Loucy (cell line): Measurements from ENCODE around the gene LHFPL6.

Experiments
- H2AFZ ChIP-seq: fragments of 200-600 bp; sonication (generic); 2 replicates; pipeline ENCODE4 v1.6.0; 2016; ENCODE audit warnings: antibody characterized with exemption, mild to moderate bottlenecking, low read length, moderate library complexity
- H3F3A ChIP-seq: fragments of 200-600 bp; 2 replicates; pipeline ENCODE4 v1.6.0; 2016; ENCODE audit warnings: antibody characterized with exemption, low read depth, mild to moderate bottlenecking
- H3K27me3 ChIP-seq: fragments of 200-600 bp; sonication (generic); 2 replicates; pipeline ENCODE4 v1.6.1; 2014; ENCODE audit warnings: low read length, mild to moderate bottlenecking; ENCODE audit not compliant: insufficient read depth, poor library complexity, severe bottlenecking
- H3K36me3 ChIP-seq: fragments of 200-600 bp; sonication (generic); 2 replicates; pipeline ENCODE4 v1.6.1; 2016; ENCODE audit warnings: low read length; ENCODE audit not compliant: insufficient read depth
- H3K4me1 ChIP-seq: fragments of 200-600 bp; sonication (generic); 2 replicates; pipeline ENCODE4 v1.5.1; 2014; ENCODE audit warnings: low read length, mild to moderate bottlenecking; ENCODE audit not compliant: insufficient read depth, poor library complexity, severe bottlenecking
- H3K4me2 ChIP-seq: fragments of 200-600 bp; sonication (generic); 2 replicates; pipeline ENCODE4 v1.6.0; 2014; ENCODE audit warnings: antibody characterized with exemption, low read length, low read depth, mild to moderate bottlenecking; ENCODE audit not compliant: poor library complexity, severe bottlenecking
- H3K4me3 ChIP-seq: fragments of 200-600 bp; sonication (generic); 2 replicates; pipeline ENCODE4 v1.5.1; 2014; ENCODE audit warnings: low read length, mild to moderate bottlenecking, mixed read lengths; ENCODE audit not compliant: poor library complexity, severe bottlenecking
- H3K79me2 ChIP-seq: fragments of 200-600 bp; sonication (generic); 2 replicates; pipeline ENCODE4 v1.6.1; 2014; ENCODE audit warnings: low read length; ENCODE audit not compliant: insufficient read depth
- H3K9ac ChIP-seq: fragments of 200-600 bp; sonication (generic); 2 replicates; pipeline ENCODE4 v1.6.0; 2014; ENCODE audit warnings: mild to moderate bottlenecking, low read depth, low read length, moderate library complexity; ENCODE audit not compliant: poor library complexity, severe bottlenecking
- H3K9me2 ChIP-seq: fragments of 200-600 bp; sonication (generic); replicated peaks from 2 replicates; pipeline ENCODE4 v1.6.1; 2016; ENCODE audit warnings: low read depth, low read length, mixed read lengths
- H3K9me3 ChIP-seq: fragments of 200-600 bp; sonication (generic); 2 replicates; pipeline ENCODE4 v1.6.1; 2014; ENCODE audit warnings: mild to moderate bottlenecking, antibody characterized with exemption, low read length, low read depth; ENCODE audit not compliant: insufficient read depth
- H4K20me1 ChIP-seq: fragments of 200-600 bp; sonication (generic); 2 replicates; pipeline ENCODE4 v1.6.0; 2014; ENCODE audit warnings: antibody characterized with exemption, low read length, mild to moderate bottlenecking; ENCODE audit not compliant: insufficient read depth, poor library complexity, severe bottlenecking
- CTCF ChIP-seq: fragments of 200-600 bp; sonication (generic); conservative IDR thresholded peaks from 2 replicates; pipeline ENCODE4 v1.5.1; 2014; ENCODE audit warnings: mild to moderate bottlenecking, antibody characterized with exemption, low read length
- EZH2phosphoT487 ChIP-seq: fragments of 200-600 bp; IDR thresholded peaks from 2 replicates; pipeline ENCODE4 v1.6.1; 2018; ENCODE audit warnings: antibody characterized with exemption, mild to moderate bottlenecking, moderate library complexity, borderline replicate concordance

LHFPL6 gene

GRCh38 chr13:39375601-39376000, 227.4 kb downstream of the LHFPL6 start:
- H3K9me2 ChIP-seq = no peaks in the 10 kb centered on the region
- no peak overlapping the region for H3K4me2 ChIP-seq
- H3K9ac ChIP-seq = no peak overlapping the region
- no peaks in the 10 kb centered on the region for H4K20me1 ChIP-seq
- TF ChIP-seq CTCF (no peak), EZH2phosphoT487 (no peak)
- H3K36me3 ChIP-seq = no peaks in the 10 kb centered on the region
- H3K9me3 ChIP-seq = no peaks in the 10 kb centered on the region
- H3K4me3 ChIP-seq = no peak overlapping the region
- no peaks in the 10 kb centered on the region for H3K79me2 ChIP-seq
- H2AFZ ChIP-seq = no peak overlapping the region
- no peaks in the 10 kb centered on the region for H3K27me3 ChIP-seq
- no peaks in the 10 kb centered on the region for H3F3A ChIP-seq
- H3K4me1 ChIP-seq = no peaks in the 10 kb centered on the region

- Histone ChIP-seq H3K9ac (no peak overlapping the region), H3F3A (no peaks in the 10 kb centered on the region), H3K4me3 (no peak overlapping the region), H3K9me3 (no peaks in the 10 kb centered on the region), H3K4me1 (no peaks in the 10 kb centered on the region), H2AFZ (no peak overlapping the region), H3K9me2 (no peaks in the 10 kb centered on the region), H4K20me1 (no peaks in the 10 kb centered on the region), H3K36me3 (no peaks in the 10 kb centered on the region), H3K27me3 (no peaks in the 10 kb centered on the region), H3K4me2 (no peak overlapping the region), H3K79me2 (no peaks in the 10 kb centered on the region)
- TF ChIP-seq CTCF = no peak
- TF ChIP-seq EZH2phosphoT487 = no peak
Observed at GRCh38 chr13:39374741-39375189, 228.2 kb downstream of the LHFPL6 start.

- TF ChIP-seq CTCF (no peak), EZH2phosphoT487 (no peak)
- H3K4me1 ChIP-seq = no peaks in the 10 kb centered on the region
- no peak overlapping the region for H3K9ac ChIP-seq
- H3F3A ChIP-seq = no peaks in the 10 kb centered on the region
- no peaks in the 10 kb centered on the region for H3K9me3 ChIP-seq
- no peaks in the 10 kb centered on the region for H3K27me3 ChIP-seq
- H3K79me2 ChIP-seq = no peaks in the 10 kb centered on the region
- no peak overlapping the region for H2AFZ ChIP-seq
- H3K36me3 ChIP-seq = no peaks in the 10 kb centered on the region
- H3K9me2 ChIP-seq = no peaks in the 10 kb centered on the region
- H3K4me3 ChIP-seq = no peak overlapping the region
- no peaks in the 10 kb centered on the region for H4K20me1 ChIP-seq
- no peak overlapping the region for H3K4me2 ChIP-seq
Observed at GRCh38 chr13:39373145-39373544, 229.8 kb downstream of the LHFPL6 start.
